CD4-positive, alpha-beta T cell treated with Interleukin-15 for 4 hours (primary cell): ENCODE results near the gene GRHL1.
A peak's percentile ranks its signal among the peaks of the same experiment; 100 is the strongest.

ENCODE experiments used
- DNase-seq: peaks from one replicate; pipeline ENCODE4 v3.0.0-alpha.2; 2020; ENCODE audit warnings: low spot score

GRHL1 gene

DNA sequence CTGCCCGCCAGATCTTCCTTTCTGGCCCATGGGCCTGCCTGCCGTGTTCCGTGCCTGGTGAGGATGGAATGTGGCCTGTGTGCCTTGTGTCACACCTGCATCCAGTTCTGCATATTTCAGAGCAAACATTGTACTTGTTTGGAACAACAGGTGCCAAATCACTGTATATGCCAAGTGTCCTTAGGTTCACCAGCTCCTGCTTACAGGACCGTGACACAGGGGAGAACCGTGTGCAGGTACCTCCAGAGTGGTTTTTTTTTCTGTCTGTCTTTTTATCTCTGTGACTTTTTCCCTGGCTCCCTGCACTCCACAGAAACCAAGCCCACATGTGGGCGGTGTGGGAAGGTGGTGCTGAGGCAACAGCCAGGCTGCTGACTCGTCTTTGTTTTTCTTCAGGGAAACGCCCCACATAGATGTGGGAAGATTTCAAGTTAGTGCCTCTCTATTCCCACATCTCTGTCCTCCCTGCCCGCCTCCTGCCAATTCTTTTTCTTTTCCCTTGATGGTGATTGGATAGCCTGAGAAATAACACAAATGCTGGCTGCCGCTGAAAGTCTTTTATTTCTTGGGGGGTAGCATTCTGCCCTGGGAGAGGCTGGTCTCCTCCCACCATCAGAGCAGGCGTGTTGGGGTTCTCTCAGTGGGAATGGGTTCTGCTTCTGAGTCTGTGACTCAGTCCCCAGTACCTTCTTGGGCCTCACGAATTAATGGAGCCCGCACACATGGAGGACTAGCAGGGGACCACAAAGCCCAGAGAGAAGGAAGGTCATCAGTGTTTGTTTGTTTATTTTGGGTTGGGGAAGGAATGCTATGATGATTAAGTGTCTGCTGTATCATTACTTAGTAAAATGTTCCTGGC is 21.4 kb downstream of the GRHL1 start:
- DNase-seq: no peak

- no peak for DNase-seq
Measured at GRCh38 chr2:9973690-9974089, 22.2 kb downstream of the GRHL1 start.

DNA sequence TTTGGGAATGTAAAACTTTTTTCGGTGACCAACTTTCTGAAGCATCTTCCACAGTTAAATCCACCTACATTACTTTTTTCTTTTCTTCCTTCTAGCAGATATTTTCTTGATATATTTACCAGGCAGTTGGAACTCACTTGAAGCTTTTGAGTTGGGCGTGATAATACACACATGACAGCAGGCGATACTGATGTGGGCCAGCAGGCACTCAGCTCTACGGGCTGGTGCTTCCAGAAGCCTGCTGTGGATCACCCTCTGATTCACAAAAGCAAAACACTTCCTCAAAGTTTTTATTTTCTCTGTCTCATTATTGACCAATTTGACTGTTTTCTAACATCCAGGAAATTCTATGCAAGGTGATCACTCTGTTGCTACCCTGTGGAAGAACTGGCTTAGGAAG is 22.9 kb downstream of the GRHL1 start:
- no peak for DNase-seq

DNA sequence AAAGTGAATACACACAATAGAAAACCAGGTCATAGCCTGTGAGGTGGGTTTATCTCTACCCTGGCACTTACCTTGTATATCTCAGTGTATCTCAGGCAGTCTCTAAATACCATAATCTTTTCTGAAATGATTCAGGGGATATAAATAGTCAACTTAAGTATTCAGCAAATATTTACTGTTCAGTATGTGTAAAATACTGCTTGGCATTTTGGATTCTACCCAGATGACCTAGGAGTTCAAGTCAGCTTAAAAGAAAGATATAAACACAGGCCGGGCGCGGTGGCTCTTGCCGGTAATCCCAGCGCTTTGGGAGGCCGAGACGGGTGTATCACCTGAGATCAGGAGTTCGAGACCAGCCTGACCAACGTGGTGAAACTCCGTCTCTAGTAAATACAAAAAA is 23.8 kb downstream of the GRHL1 start:
- no peak for DNase-seq

DNA sequence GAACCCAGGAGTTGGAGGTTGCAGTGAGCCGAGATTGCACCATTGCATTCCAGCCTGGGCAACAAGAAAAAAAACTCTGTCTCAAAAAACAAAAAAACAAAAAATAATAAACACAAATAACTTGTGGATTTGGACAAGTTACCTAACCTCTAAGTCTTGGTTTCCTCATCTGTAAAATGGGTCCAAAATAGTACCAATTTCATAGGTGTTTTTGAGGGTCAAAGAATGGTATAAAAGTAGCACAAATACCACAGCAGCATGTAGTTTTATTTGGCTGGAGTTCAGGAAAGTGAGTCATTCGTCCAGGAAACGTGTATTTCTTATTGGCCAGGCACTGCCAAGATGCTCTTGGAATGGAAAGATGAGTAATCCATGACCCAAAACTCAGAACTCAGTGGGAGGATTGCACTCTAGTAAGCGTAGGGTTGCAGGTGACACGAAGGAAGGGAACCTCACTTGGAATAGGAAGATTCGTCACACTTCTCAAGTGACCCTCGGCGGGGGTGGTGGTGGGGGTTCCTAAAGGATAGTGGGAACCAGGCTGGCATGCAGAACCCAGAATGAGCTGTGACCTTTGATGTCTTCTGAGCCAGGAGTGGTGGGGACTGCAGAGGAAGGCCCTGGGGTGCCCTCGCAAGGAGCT is 24.4 kb downstream of the GRHL1 start:
- DNase-seq: no peak

DNA sequence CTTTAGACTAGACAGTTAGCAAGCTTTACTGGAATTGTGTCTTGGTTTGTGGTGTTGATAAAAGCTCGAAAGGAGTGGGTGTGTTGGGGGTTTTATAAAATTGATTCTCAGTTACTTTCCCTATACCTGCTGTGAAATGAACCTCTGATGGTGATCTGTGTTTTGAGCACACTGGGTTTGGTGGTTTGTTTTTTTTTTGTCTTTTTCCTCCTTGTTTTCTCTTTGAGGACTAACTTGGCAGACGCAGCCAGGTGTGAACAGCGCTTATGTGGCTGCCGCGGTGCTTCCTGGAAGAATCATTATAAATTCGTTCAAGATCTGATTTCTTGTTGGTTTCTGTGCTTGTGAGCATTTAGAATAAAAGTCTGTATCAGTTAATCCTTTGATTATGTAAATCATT is 28.5 kb downstream of the GRHL1 start:
- DNase-seq: no peak

GRCh38 chr2:9980520-9980919 is 29.0 kb downstream of the GRHL1 start:
- DNase-seq: no peak

- DNase-seq: no peak
Measured at GRCh38 chr2:9981655-9982054, 30.2 kb downstream of the GRHL1 start.

- no peak for DNase-seq
Measured at GRCh38 chr2:9982248-9982647, 30.8 kb downstream of the GRHL1 start.

DNA sequence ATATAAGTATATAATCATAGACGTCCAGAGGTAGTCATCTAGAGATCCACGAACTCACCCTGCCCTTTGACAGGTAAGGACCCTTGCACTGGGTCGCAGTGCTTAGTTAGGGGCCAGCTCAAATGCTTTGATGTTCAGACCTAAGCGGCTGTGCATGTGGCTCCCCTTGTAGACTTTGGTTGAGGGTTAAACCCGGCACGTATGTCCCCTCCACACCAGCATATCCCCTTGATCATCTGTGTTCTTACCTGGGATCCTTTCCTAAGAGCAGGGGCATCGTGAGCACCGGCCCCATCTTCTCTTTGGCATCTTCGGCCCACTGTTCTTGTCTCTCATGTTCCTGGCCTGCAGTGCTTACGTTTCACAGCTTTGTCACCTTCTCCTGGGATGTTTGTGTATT is 31.4 kb downstream of the GRHL1 start:
- no peak for DNase-seq

DNA sequence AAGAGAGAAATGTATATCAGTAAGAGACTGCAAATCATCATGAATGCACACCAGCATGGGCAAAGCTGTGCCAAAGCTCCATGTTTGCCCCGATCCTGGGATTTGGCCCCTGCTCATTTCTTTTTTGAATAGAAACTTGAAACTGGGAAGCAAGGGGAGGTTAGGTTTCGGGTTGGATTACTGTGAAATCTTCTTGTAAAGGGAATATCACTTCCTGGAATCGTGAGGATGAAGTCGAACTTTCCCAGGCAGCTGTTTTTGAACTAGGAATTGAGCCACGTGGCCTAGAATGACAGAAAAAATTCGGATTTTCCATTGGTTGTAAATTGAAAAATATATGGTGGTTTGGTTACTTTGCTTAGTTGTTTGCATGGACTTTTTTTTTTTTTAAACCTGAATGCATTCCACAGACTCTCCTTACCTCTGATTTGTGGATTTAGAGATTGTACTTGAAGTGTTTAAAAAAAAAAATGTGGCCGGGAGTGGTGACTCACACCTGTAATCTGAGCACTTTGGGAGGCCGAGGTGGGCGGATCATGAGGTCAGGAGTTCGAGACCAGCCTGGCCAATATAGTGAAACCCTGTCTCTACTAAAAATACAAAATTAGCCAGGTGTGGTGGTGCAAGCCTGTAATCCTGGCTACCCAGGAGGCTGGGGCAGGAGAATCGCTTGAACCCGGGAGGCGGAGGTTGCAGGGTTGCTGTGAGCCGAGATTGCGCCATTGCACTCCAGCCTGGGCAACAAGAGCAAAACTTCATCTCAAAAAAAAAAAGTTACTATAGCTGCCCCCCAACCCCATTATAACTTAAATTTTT is 32.1 kb downstream of the GRHL1 start:
- DNase-seq: no peak

GRCh38 chr2:9984217-9984739 is 32.8 kb downstream of the GRHL1 start:
- DNase-seq: peak; percentile 71

DNA sequence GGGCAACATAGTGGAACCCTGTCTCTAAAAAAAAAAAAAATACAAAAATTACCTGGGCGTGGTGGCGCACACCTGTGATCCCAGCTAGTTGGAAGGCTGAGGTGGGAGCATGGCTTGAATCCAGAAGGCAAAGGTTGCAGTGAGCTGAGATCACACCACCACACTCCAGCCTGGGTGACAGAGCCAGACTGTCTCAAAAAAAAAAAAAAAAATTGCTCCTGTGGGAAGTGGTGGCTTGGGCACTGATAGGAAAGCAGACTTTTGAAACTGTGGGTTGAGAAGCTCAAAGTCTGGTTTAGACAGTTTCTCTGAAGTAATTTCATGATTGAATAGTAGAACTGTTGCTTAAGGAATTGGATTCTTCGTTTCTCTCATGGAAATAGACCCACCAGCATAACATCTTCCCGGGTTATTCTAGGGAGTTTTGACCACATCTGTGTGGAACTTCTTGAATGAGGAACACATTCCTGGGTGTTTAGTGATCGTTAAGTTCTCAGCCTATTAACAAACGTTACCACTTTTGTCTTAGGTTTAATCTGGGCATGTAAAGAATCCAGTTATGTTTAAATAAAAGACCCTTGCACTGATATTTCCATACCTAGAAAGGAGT is 33.5 kb downstream of the GRHL1 start:
- no peak for DNase-seq

DNA sequence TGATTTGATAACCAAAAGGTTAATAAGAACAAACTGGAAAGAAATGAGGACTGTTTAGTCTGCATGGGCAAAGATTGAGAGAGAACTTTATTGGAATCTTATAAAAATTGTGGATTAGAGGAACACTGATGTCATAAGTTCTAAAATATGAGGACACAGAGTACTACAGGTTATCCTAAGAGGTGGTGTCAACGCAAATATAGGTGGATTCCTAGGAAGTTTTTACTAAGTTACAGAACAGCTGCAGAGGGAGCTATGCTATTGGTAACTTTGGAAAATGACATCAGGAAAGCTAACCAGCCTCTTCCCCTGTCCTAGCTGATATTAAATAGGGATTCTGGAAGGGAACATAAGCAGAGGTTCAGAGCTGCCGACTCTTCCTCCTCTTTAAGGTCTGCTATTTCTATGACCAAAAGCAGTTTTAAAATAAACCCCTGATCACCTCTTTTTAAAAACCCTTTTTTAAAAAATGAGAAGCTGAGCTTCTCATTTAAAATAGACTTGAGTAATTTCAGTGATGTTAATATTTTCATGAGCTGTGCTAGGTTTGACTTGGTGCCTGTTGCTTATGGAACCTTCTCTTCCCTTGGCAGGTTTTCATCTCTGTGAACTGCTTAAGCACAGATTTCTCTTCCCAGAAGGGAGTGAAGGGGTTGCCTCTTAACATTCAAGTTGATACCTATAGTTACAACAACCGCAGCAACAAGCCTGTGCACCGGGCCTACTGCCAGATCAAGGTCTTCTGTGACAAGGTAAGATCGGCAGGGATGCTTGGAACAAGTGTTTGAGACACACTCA is 34.2 kb downstream of the GRHL1 start:
- no peak for DNase-seq

DNA sequence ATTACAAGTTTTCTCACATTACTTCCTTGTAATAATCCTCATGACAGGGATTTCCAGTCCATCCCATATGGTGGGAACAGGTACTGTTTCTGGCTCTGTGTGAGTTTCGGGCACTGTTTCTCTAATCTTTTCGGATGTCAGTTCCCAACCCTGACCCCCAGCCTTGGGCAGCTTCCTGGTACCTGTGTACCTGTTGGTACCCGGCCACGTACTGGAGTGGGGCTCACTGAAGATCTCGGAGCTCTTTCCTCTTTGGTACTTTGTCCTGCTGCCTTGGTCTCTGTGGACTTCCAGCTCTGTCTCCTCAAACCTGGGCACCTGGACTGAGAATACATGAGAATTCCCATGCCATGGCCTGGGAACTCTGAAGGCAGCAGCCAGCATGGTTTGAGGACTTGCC is 36.8 kb downstream of the GRHL1 start:
- DNase-seq: no peak

DNA sequence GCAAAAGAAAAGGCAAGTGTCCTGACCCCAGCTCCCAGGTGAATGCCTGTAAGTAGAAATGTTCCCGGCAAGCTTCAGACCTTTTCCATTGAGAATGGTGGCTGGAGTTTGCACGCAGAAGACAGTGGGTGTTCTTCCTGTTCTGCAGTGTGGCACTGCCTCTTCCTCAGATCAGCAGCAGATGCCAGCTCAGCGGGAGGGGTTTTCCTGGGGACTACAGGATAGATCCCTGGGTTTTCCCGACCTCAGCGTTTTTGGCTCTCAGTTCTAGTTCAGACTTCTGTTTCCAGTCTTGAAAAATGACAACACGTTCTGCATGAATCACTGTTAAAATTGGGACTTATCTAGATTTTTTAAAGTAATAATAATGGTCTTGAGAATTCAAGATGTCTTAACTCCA is 39.2 kb downstream of the GRHL1 start:
- DNase-seq: no peak

DNA sequence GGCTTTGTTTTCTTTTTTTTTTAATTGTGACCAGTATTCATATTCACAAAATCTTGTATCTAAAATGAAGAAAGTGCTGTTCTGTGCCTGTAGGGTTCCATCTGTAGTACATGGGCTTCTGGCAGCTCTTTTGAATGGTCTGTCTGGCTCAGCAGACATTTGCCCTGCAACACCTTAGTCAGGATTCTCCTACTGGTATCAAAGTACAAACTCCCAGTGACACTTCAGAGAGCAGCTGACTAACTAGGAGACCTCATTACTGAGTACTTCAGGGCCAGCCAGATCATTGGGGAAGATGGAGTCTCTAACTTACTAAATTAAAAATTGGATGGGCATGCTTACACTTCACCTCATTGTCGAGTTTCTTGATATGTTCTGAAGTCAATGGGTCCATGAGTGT is 39.7 kb downstream of the GRHL1 start:
- no peak for DNase-seq

DNA sequence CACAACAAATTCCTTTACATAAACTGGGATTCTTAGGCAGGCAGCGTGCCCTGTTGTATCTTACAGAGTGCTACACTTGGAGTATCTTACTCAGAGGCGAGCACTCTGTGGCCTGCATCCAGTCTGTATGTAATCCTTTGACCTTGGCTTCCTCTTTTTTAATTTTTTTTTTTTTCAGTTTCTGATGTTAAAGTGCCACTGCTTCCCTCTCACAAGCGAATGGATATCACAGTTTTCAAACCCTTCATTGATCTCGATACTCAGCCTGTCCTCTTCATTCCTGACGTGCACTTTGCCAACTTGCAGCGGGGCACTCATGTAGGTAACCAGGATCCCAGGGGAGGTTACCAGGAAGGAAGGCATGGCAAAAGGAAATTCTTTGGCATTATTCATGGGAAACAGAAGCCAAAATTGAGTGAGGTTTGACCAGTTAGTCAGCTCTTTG is 40.4 kb downstream of the GRHL1 start:
- no peak for DNase-seq

GRCh38 chr2:9992427-9993187 is 41.1 kb downstream of the GRHL1 start:
- DNase-seq: no peak

GRCh38 chr2:9993488-9994165 is 42.1 kb downstream of the GRHL1 start:
- DNase-seq: no peak
